GM23338 (cell line): ENCODE measurements around the gene PHTF2.

Experiments
- CREB1 ChIP-seq: fragments of 250-450 bp; sonication (Bioruptor Pico); IDR thresholded peaks from 2 replicates; pipeline ENCODE4 v1.5.0; 2020; ENCODE audit warnings: low read depth, mild to moderate bottlenecking, moderate library complexity
- EZH2 ChIP-seq: fragments of 200-600 bp; sonication (generic); IDR thresholded peaks from one replicate; pipeline ENCODE4 v1.8.0; 2017; ENCODE audit warnings: antibody characterized with exemption, mild to moderate bottlenecking, low read depth; ENCODE audit not compliant: unreplicated experiment
- EZH2phosphoT487 ChIP-seq: fragments of 200-600 bp; sonication (generic); IDR thresholded peaks from one replicate; pipeline ENCODE4 v1.8.1; 2018; ENCODE audit warnings: antibody characterized with exemption; ENCODE audit not compliant: unreplicated experiment
- POLR2AphosphoS5 ChIP-seq: IDR thresholded peaks from 2 replicates; pipeline ENCODE4 v1.6.1; 2016; ENCODE audit warnings: antibody characterized with exemption, low read depth
- ZNF114 ChIP-seq: fragments of 250-450 bp; sonication (Bioruptor Pico); IDR thresholded peaks from 2 replicates; pipeline ENCODE4 v1.5.0; 2020; ENCODE audit warnings: mild to moderate bottlenecking, moderate library complexity
- TF ChIP-seq, protein P1 (sequence below), 2 experiments: fragments of 200-600 bp in 1 of 2; sonication (generic) in 1 of 2; conservative IDR thresholded peaks; 2 replicates each; pipeline versions ENCODE4 v1.5.1 to v1.6.1; 2016 to 2017; ENCODE audit warnings: antibody characterized with exemption in 2 of 2, low read depth in 2 of 2, mild to moderate bottlenecking in 2 of 2, moderate library complexity in 1 of 2
- TF ChIP-seq, protein P2 (sequence below): IDR thresholded peaks from one replicate; pipeline ENCODE4 v1.6.1; 2018; ENCODE audit warnings: antibody characterized with exemption; ENCODE audit not compliant: unreplicated experiment

DNA sequence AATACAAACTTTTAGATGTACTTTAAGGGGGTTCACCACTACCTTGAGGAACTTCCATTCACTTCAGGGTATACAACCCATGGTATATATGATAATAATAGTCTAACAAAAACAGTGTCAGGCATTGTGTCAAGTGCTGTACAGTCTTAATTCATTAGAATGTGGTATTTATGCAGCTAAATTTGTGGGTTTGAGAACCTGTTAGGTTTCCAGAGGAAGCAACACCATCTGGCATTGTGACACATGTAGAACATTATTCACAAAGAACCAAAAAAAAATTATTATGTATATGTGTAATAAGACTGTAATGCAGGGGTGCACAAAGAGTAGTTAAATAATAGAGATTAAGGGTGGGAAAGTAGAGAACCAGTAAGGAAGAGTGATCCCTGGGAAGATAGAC is 26.7 kb upstream of the PHTF2 start:
- TF ChIP-seq EZH2phosphoT487 (no peak), CREB1 (CRISPR knock-in tag) (no peak), EZH2 (no peak), POLR2AphosphoS5 (no peak), ZNF114 (CRISPR knock-in tag) (no peak)
- TF ChIP-seq, protein P1, sequence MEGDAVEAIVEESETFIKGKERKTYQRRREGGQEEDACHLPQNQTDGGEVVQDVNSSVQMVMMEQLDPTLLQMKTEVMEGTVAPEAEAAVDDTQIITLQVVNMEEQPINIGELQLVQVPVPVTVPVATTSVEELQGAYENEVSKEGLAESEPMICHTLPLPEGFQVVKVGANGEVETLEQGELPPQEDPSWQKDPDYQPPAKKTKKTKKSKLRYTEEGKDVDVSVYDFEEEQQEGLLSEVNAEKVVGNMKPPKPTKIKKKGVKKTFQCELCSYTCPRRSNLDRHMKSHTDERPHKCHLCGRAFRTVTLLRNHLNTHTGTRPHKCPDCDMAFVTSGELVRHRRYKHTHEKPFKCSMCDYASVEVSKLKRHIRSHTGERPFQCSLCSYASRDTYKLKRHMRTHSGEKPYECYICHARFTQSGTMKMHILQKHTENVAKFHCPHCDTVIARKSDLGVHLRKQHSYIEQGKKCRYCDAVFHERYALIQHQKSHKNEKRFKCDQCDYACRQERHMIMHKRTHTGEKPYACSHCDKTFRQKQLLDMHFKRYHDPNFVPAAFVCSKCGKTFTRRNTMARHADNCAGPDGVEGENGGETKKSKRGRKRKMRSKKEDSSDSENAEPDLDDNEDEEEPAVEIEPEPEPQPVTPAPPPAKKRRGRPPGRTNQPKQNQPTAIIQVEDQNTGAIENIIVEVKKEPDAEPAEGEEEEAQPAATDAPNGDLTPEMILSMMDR (conservative IDR thresholded peaks at IDR 0.05; ENCODE audit: low read depth in 2 of 2): no peak
- TF ChIP-seq, protein P2, sequence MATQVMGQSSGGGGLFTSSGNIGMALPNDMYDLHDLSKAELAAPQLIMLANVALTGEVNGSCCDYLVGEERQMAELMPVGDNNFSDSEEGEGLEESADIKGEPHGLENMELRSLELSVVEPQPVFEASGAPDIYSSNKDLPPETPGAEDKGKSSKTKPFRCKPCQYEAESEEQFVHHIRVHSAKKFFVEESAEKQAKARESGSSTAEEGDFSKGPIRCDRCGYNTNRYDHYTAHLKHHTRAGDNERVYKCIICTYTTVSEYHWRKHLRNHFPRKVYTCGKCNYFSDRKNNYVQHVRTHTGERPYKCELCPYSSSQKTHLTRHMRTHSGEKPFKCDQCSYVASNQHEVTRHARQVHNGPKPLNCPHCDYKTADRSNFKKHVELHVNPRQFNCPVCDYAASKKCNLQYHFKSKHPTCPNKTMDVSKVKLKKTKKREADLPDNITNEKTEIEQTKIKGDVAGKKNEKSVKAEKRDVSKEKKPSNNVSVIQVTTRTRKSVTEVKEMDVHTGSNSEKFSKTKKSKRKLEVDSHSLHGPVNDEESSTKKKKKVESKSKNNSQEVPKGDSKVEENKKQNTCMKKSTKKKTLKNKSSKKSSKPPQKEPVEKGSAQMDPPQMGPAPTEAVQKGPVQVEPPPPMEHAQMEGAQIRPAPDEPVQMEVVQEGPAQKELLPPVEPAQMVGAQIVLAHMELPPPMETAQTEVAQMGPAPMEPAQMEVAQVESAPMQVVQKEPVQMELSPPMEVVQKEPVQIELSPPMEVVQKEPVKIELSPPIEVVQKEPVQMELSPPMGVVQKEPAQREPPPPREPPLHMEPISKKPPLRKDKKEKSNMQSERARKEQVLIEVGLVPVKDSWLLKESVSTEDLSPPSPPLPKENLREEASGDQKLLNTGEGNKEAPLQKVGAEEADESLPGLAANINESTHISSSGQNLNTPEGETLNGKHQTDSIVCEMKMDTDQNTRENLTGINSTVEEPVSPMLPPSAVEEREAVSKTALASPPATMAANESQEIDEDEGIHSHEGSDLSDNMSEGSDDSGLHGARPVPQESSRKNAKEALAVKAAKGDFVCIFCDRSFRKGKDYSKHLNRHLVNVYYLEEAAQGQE: no peak
